Mesenteric fat pad (tissue), 1 donor: Measurements from ENCODE around the gene RPS15. TPM values are rescaled to one million over a fixed set of nuclear protein-coding genes. Genes with fewer than 3 reads are reported as not detected.

Source experiments
- DNase-seq: peaks from one replicate; pipeline ENCODE4 v3.0.0-alpha.2; 2020; ENCODE audit warnings: low spot score
- total RNA-seq: library from RNA; stranded (reverse); fragmentation: NEBNext Ultra II Directional; extraction: Animal tissue kit (Norgen Biotek cat#: 25700); gene quantifications from one replicate; pipeline ENCODE4 v1.2.1, GENCODE V29; 2021
- donor health status: DM: yes; HTN: yes; CAD: no.

The RPS15 gene
- total RNA-seq, 1 donor from 2014 or later: 909 TPM

DNA sequence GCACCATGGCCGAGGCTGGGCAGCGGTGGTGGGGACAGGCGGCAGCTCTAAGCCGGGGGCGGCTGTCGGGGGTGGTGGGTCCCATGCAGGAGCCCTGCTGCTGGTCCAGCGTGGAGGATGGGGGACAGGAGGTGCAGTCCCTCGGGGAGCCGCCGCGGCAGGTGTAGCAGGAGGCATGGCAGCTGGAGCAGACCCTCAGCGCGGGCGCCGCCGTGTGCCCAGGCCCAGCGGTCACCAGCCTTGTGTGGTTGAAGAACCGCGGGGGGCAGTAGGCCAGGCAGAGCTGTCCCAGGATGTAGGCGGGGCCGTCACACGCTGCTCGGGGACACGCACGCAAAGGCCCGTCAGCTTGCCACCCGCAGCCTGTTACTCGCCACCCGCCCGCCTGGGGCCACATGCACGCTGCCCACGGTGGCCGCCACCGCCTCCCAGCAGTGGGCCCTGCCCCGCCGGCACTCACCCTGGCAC lies 43.7 kb downstream of the RPS15 start:
- DNase-seq: no peak

DNA sequence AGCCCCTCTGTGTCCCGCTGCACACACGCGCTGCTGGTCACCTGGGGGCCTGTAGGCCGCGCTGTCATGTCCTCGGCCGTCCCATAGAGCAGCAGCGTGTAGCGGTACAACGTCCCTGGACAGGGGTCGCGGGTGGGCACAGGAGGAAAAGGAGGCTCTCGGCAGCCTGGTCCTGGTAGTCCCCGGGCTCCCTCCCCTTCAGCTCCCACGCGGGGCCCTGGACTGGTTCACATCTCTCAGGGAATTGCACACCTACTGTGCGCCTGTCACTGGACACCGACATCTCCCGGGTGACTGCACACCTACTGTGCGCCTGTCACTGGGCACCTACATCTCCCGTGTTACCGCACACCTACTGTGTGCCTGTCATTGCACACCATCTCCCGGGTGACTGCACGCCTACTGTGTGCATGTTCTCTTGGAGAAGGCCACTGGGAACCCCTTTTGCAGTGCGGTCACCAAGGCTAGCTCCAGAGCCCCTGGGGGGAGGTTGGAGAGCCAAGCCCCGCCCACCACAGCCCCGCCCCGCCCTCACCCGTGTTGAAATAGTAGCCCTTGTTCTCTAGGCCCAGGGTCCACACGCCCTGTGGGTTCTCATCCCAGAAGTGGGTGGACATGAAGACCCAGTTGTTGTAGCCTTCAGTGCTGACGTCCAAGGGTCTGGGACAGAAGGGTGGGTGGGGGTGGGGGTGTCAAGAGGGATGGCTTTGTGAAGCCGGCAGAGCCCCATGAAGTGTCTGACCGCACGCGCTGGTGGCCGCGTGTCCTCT lies 44.4 kb downstream of the RPS15 start:
- no peak for DNase-seq

DNA sequence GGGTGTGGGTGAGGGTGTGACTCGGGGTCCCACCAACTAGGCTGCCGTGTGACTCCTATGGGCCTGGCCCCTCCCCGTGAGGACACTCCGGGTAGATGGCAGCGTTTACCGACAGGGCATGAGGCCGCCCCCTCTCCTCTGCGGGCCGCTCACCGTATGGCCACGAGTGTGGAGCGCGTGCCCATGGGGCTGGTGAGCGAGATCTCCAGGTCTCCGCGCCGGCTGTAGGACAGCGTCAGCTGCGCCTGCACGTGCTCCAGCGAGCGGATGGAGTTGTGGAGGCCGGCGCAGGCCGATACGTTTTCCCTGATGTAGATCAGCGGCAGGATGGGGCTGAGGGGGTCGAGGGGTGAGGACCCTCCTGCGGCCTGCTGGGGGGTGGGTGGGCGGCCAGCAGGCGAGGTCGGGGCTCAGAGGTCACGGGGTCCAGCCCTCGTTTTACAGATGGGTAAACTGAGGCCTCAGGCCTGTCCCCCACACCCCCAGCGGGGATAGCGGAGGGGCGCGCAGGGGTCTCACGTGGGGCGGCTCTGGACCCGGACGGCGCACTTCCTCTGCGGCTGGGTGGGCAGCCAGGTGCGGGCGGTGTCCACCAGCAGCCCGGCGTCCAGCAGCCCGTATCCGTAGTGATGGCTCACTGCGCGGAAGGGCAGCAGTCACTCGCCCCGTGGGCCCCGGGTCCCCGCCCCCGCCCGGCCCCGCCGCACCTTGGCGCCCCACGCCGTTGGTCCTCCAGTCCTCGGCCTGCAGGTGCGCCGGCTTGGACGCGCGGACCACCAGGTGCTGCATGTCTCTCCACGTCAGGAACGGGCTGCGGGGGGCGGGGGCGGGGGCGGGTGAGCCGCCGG lies 45.2 kb downstream of the RPS15 start:
- DNase-seq: no peak

DNA sequence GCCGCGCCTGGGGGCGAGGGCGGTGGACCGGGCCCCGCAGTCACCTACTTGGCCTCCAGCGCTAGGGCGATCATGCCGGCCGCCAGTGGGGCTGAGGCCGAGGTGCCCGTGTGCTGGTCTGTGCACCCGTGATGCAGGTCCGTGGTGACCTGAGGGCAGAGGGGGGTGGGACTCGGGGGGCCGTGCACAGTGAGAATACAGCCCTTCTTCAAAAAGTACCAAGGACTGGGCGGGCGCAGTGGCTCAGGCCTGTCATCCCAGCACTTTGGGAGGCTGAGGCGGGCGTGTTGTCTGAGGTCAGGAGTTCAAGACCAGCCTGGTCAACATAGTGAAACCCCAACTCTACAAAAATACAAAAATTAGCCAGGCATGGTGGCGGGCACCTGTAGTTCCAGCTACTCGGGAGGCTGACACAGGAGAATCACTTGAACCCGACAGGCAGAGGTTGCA lies 45.8 kb downstream of the RPS15 start:
- DNase-seq: no peak

DNA sequence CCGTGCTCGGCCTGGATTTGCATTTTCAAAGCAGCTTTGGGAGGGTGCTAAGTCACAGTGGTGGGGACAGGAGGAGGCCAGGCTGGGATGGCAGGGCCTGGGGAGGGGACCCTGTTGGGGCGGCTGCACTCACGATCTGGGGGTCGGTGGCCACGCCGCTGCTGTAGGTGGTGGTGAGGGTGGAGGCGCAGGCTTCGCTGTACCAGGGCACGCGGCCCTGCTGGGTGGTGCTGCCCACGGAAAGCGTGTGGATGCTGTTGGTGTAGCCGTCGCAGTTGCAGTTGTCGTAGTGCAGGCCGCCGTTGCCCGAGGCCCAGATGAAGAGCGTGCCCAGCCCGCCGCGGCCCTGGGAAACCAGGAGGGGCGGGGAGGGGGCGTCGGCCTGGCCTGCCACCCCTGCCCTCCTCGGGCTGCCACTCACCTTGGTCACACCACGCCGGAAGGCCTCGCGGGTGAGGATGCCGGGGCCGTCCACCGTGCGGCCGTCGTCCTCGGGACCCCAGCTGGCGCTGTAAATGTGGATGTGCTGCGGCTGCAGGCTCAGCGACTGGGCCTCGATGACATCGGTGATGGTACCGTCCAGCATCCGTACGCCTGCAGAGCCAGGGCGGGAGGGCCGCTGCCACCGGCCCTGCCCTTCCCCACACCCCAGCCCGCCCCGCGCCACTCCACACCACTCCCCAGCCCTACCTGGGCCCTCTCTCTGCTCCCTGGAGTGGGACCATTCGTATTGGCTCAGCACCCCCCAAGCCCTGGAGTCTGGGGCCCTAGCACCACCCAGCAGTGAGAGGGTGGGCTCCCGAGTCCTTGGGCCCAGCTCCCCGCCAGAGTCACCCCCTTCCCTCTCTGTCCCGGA lies 48.8 kb downstream of the RPS15 start:
- no peak for DNase-seq

DNA sequence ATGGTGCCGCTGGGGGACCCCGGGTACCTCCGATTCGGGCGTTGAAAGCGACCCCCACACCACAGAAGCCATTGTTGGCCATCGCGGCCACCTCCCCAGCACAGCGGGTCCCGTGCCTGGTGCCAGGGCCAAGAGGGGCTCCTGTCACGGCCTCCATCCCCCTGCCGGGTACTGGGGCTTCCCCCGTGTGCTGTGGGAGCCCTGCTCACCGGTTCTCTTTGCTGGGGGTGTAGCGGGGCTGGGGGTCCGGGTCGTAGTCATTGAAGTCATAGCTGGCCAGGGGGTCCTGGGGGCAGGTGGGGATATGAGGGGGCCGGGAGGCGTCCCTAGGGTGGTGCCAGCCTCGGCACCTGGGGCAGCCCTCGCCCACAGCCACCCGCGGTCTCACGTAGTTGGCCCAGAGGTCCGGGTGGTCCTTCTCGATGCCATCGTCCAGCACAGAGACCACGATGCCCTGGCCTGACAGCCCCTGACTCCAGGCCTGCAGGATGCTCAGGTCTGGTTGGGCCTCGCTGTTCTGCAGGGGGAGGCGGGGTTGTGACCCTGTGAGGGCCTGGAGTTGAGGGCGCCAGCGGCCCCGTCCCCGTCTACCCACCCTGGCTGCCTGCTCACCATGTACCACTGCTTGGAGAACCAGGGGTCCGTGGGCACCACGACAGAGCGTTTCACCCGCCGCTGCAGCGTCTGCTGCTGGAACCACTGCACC lies 49.5 kb downstream of the RPS15 start:
- DNase-seq: no peak

DNA sequence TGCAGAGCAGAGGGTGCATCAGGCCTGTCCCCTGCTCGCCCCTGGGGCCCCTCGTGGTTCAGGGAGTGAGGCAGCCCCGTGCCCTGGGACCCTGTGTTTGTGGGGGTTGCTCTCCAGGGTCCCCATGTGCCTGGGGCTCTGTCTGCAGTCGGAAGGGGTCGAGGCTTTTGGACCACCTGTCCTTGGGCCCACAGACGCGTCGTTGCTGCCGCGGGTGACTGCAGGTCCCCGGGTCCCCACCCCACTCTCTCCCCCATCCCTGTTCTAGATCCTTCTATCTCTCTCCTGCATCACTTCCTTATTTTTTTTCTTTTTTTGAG lies 50.0 kb downstream of the RPS15 start:
- DNase-seq: no peak

DNA sequence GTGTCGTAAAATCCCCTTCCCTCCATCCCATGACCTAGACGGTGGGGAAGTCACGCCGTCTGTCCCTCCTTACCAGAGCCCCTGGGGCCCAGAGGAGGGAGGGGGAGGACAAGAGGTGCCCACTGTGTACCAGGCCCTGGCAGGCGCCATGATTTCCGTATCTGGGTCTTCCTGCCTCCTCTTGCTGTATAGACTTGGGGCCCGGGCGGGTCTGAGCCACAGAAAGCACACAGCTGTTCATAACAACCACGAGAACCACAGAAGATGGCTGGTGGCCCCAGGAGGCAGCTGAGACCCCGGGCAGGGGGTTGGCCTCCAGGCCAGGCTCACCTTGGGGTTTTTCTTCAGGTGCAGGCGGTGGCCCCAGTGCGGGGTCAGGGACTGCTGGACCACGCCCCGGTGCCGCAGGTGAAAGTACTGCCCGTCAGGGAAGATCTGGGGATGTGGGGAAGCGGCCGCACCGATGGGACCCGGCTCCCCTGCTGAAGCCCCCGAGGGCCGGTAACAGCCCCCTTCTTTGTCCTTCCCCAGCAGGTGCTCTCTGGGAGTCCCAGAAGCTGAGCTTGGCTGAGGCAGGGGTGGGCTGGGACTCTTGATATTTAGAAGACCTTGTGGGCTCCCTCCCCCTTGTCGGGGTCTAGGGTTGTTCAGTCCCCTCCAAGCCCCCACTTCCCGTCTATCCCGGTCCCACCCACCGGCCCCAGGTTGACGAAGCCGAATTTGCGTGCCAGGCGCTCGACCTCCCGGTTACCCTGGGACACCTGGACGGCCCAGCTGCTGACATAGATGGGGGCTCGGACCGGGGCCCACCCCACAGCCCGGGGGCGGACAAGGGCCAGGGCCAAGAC lies 51.5 kb downstream of the RPS15 start:
- DNase-seq: no peak

Other genes starting within 250 kb of the RPS15 start
- 60.8 TPM for gene STK11, start 232.6 kb upstream of the RPS15 start, total RNA-seq
- gene CBARP, start 200.4 kb upstream of the RPS15 start, total RNA-seq: 6.2 TPM
- gene ATP5F1D, start 196.6 kb upstream of the RPS15 start, total RNA-seq: 189 TPM
- gene MIDN, start 189.8 kb upstream of the RPS15 start, total RNA-seq: 156 TPM
- 243 TPM for gene CIRBP, start 169.1 kb upstream of the RPS15 start, total RNA-seq
- 53.2 TPM for gene FAM174C, start 162.9 kb upstream of the RPS15 start, total RNA-seq
- gene EFNA2, start 152.5 kb upstream of the RPS15 start, total RNA-seq: not detected
- gene NDUFS7, start 54.5 kb upstream of the RPS15 start, total RNA-seq: 75.3 TPM
- 8.4 TPM for gene GAMT, start 36.9 kb upstream of the RPS15 start, total RNA-seq
- 110 TPM for gene DAZAP1, start 30.8 kb upstream of the RPS15 start, total RNA-seq
- gene APC2, start 11.7 kb downstream of the RPS15 start, total RNA-seq: 0.10 TPM
- 21.6 TPM for gene C19orf25, start 40.8 kb downstream of the RPS15 start, total RNA-seq
- 0.96 TPM for gene PCSK4, start 52.0 kb downstream of the RPS15 start, total RNA-seq
- 7.4 TPM for gene REEP6, start 52.8 kb downstream of the RPS15 start, total RNA-seq
- 1.8 TPM for gene ADAMTSL5, start 74.6 kb downstream of the RPS15 start, total RNA-seq
- not detected for gene PLK5, start 85.7 kb downstream of the RPS15 start, total RNA-seq
- gene MEX3D, start 129.9 kb downstream of the RPS15 start, total RNA-seq: 20.5 TPM
- gene MBD3, start 154.5 kb downstream of the RPS15 start, total RNA-seq: 65.0 TPM
- gene UQCR11, start 167.1 kb downstream of the RPS15 start, total RNA-seq: 239 TPM
- gene TCF3, start 214.2 kb downstream of the RPS15 start, total RNA-seq: 44.4 TPM